T-helper 2 cell treated with Interferon-gamma antibody and Interleukin-4, amounts not matched to agents 5 μg/mL and 100 μg/mL, for 36 hours (primary cell): ENCODE measurements around the gene SEC14L5.

ENCODE experiments used
- DNase-seq: peaks from one replicate; pipeline ENCODE4 v3.0.0; 2021; ENCODE audit warnings: low spot score
- H3K27ac Mint-ChIP-seq: one replicate; pipeline ENCODE4 v1.8.0; 2021; ENCODE audit warnings: mild to moderate bottlenecking, mixed read lengths
- H3K27me3 Mint-ChIP-seq: one replicate; pipeline ENCODE4 v1.8.0; 2021; ENCODE audit warnings: low read depth, mixed read lengths
- H3K36me3 Mint-ChIP-seq: one replicate; pipeline ENCODE4 v1.8.0; 2021; ENCODE audit warnings: low read depth, mixed read lengths
- H3K4me1 Mint-ChIP-seq: one replicate; pipeline ENCODE4 v1.8.0; 2021; ENCODE audit warnings: low read depth, mixed read lengths
- H3K4me3 Mint-ChIP-seq: one replicate; pipeline ENCODE4 v1.8.0; 2022; ENCODE audit warnings: mild to moderate bottlenecking, moderate library complexity, mixed read lengths
- H3K9me3 Mint-ChIP-seq: one replicate; pipeline ENCODE4 v1.8.0; 2021; ENCODE audit warnings: mixed read lengths

Gene SEC14L5

GRCh38 chr16:5012887-5013286 is 54.8 kb downstream of the SEC14L5 start:
- H3K27me3 Mint-ChIP-seq: no peaks in the 10 kb centered on the region
- no peak overlapping the region for H3K27ac Mint-ChIP-seq
- H3K9me3 Mint-ChIP-seq: no peaks in the 10 kb centered on the region
- no peaks in the 10 kb centered on the region for H3K4me1 Mint-ChIP-seq
- H3K36me3 Mint-ChIP-seq: no peaks in the 10 kb centered on the region
- DNase-seq: no peak
- no peak overlapping the region for H3K4me3 Mint-ChIP-seq

- H3K27ac Mint-ChIP-seq: no peak overlapping the region
- H3K4me3 Mint-ChIP-seq: no peak overlapping the region
- no peaks in the 10 kb centered on the region for H3K27me3 Mint-ChIP-seq
- DNase-seq: no peak
- no peaks in the 10 kb centered on the region for H3K36me3 Mint-ChIP-seq
- no peaks in the 10 kb centered on the region for H3K4me1 Mint-ChIP-seq
- H3K9me3 Mint-ChIP-seq: no peaks in the 10 kb centered on the region
Measured at GRCh38 chr16:5015351-5015750, 57.2 kb downstream of the SEC14L5 start.

- Mint-ChIP-seq H3K9me3 (no peaks in the 10 kb centered on the region), H3K27me3 (no peaks in the 10 kb centered on the region), H3K4me3 (no peak overlapping the region), H3K27ac (no peak overlapping the region), H3K4me1 (no peaks in the 10 kb centered on the region), H3K36me3 (no peaks in the 10 kb centered on the region)
- DNase-seq: no peak
Measured at GRCh38 chr16:5015887-5016286, 57.8 kb downstream of the SEC14L5 start.

DNA sequence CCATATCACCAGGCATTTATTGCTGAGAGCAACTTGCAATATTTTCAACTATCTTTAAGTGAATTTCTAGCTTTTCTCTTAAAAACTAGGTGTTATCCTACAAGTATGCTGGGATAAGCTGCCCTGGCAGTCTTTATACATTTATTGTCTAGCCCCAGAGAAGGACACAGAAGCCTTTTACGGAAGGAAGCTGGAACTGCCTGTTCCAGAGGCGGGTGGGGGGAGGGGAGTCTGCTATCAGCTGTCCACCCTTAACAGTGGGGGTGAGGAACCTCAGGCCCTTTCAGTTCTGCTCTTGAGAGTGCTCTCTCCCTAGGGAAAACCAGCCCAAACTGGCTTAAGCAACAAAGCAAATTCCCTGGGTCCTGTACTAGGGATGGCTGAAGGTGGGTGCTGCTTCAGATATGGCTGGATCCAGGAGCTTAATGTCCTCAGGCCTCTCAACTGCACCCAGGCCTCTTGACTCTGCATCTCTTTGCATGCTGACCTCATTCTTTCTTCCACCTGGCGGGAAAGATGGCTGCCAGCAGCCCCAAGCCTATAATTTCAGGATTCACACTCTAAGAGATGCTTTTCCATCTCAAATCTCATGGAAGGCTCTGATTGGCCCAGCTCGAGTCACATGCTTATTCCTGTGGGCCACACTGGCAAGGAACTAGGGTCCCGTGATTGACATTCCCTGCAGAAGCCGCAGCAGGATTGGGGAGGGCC is 59.0 kb downstream of the SEC14L5 start:
- no peak for DNase-seq
- H3K9me3 Mint-ChIP-seq: no peaks in the 10 kb centered on the region
- H3K27me3 Mint-ChIP-seq: no peaks in the 10 kb centered on the region
- no peaks in the 10 kb centered on the region for H3K4me1 Mint-ChIP-seq
- H3K36me3 Mint-ChIP-seq: no peaks in the 10 kb centered on the region
- H3K4me3 Mint-ChIP-seq: no peak overlapping the region
- H3K27ac Mint-ChIP-seq: no peak overlapping the region

DNA sequence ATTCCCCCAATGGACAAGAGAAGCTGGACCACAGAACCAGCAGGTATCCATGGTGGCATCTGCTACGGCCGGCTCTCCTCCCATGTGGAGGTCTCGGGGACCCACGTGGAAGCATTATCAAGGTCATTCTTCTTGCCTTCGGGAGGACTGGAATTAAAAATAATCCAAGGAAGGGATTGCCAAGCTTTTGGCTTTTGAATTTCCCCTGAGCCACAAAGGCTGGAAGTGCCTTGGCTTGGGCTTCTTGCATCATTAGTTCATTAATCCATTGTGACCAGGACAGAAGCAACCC is 59.5 kb downstream of the SEC14L5 start:
- Mint-ChIP-seq H3K36me3 (no peaks in the 10 kb centered on the region), H3K27me3 (no peaks in the 10 kb centered on the region), H3K4me1 (no peaks in the 10 kb centered on the region), H3K27ac (no peak overlapping the region), H3K9me3 (no peaks in the 10 kb centered on the region), H3K4me3 (no peak overlapping the region)
- no peak for DNase-seq

DNA sequence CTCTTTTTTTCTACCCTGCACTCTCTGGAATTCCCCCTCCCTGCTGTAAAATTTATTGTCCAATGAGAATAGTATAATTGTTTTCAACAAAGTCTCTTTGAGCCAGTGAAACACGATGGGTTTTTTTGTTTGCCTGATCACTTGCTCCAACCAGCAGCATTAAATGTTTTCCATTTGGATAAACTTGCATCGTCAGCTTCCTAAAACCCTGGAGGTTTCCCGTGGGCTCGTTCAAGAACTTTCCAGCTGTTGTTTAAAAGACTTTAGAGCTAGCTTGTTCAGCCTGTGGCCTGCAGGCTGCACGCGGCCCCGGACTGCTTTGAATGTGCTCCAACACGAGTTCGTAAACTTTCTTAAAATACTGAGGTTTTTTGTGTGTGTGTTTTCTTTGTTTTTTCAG is 60.7 kb downstream of the SEC14L5 start:
- Mint-ChIP-seq H3K4me1 (no peaks in the 10 kb centered on the region), H3K4me3 (no peak overlapping the region), H3K9me3 (no peaks in the 10 kb centered on the region), H3K27ac (no peak overlapping the region), H3K36me3 (no peaks in the 10 kb centered on the region), H3K27me3 (no peaks in the 10 kb centered on the region)
- DNase-seq: no peak

GRCh38 chr16:5019775-5020174 is 61.6 kb downstream of the SEC14L5 start:
- Mint-ChIP-seq H3K36me3 (no peaks in the 10 kb centered on the region), H3K9me3 (no peaks in the 10 kb centered on the region), H3K27me3 (no peaks in the 10 kb centered on the region), H3K27ac (no peak overlapping the region), H3K4me1 (no peaks in the 10 kb centered on the region), H3K4me3 (no peak overlapping the region)
- no peak for DNase-seq

DNA sequence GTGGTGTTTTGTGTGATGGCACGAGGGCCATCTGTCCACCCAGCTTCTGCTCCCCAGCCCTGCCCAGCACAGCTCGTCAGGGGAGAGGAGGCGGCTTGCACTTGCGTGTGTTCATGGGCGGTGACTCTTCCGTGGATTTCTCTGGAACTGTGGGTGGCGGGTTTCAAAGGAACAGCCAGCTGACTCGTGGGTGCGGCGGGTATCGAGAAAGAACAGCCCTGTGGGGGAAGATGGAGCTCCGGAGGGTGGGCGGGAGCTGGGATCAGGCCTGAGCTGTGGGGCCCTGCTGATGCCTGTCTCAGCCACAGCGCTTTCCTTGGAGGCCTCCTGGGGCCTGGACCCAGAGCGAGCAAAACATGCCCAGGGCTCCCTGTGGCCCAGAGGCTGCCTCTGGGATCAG is 62.4 kb downstream of the SEC14L5 start:
- H3K4me1 Mint-ChIP-seq: no peaks in the 10 kb centered on the region

DNA sequence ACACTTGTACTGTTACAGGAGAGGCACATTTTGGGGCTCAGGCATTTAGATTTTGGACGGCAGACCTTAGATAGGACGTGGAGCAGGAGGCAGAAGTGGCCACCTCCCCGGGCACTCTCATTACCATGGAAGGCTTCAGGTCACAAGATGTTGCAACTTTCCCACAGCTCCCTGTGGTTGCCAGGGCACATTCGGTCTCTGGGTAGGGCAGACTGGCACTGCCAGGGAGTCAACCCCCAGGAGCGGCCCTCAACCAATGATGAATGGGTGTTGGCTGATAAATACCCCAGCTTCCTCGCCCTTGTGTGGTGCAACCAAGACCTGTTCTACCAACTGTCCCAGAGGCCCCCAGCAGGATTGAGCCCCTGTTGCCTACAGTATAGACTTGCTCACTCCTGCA is 64.4 kb downstream of the SEC14L5 start:
- no peaks in the 10 kb centered on the region for H3K4me1 Mint-ChIP-seq
- H3K9me3 Mint-ChIP-seq: no peaks in the 10 kb centered on the region
- H3K4me3 Mint-ChIP-seq: no peak overlapping the region
- H3K36me3 Mint-ChIP-seq: no peaks in the 10 kb centered on the region
- no peak for DNase-seq
- no peak overlapping the region for H3K27ac Mint-ChIP-seq
- no peaks in the 10 kb centered on the region for H3K27me3 Mint-ChIP-seq

More for the DNA sequence above, 62.4 kb downstream of the SEC14L5 start:
- Mint-ChIP-seq H3K27ac (no peak overlapping the region), H3K4me3 (no peak overlapping the region), H3K9me3 (no peaks in the 10 kb centered on the region), H3K36me3 (no peaks in the 10 kb centered on the region), H3K27me3 (no peaks in the 10 kb centered on the region)
- no peak for DNase-seq

GRCh38 chr16:5024632-5025031 is 66.5 kb downstream of the SEC14L5 start:
- no peaks in the 10 kb centered on the region for H3K4me1 Mint-ChIP-seq
- H3K36me3 Mint-ChIP-seq: no peaks in the 10 kb centered on the region
- H3K9me3 Mint-ChIP-seq: no peaks in the 10 kb centered on the region
- DNase-seq: no peak
- no peaks in the 10 kb centered on the region for H3K27me3 Mint-ChIP-seq
- H3K27ac Mint-ChIP-seq: no peak overlapping the region
- no peak overlapping the region for H3K4me3 Mint-ChIP-seq

GRCh38 chr16:5025171-5025632 is 67.1 kb downstream of the SEC14L5 start:
- DNase-seq: no peak
- no peak overlapping the region for H3K27ac Mint-ChIP-seq
- no peaks in the 10 kb centered on the region for H3K36me3 Mint-ChIP-seq
- no peak overlapping the region for H3K4me3 Mint-ChIP-seq
- no peaks in the 10 kb centered on the region for H3K4me1 Mint-ChIP-seq
- no peaks in the 10 kb centered on the region for H3K9me3 Mint-ChIP-seq
- no peaks in the 10 kb centered on the region for H3K27me3 Mint-ChIP-seq

DNA sequence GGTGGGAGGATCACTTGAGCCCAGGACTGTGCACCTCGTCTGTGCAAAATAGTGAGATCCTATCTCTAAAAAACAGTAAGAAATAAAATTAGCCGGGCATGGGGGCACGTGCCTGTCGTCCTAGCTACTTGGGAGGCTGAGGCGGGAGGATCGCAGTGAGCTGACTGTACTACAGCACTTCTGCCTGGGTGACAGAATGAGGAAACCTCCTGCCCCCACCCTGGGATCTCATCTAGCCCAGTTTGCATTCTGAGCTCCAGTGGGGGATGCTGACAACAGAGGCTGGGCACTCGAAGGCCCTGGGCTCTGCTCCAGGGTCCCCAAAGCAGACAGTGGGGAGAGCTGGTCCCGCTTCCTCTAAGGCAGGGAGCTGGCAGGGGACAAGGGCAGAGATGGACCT is 68.5 kb downstream of the SEC14L5 start:
- no peaks in the 10 kb centered on the region for H3K4me1 Mint-ChIP-seq
- DNase-seq: no peak
- H3K9me3 Mint-ChIP-seq: no peaks in the 10 kb centered on the region
- no peak overlapping the region for H3K27ac Mint-ChIP-seq
- H3K4me3 Mint-ChIP-seq: no peak overlapping the region
- H3K27me3 Mint-ChIP-seq: no peaks in the 10 kb centered on the region
- no peaks in the 10 kb centered on the region for H3K36me3 Mint-ChIP-seq

DNA sequence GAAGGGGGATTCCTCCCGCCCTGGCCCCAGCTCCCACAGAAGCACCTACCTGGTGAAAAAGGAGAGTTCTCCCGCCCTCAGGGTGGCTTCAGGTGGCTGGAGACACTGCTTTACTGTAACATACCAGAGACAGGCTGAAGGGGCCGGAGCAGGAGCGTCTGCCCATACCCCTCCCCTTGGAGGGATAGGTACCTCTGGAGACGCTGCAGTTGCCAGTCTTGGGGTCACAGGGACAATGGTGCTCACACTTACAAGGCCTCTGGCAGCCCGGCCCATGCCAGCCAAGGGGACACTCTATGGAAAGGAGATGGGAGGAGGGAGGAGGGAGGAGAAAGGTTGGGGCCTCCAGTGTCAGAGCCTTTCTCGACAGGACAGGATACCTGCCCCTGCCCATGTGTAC is 69.0 kb downstream of the SEC14L5 start:
- H3K4me3 Mint-ChIP-seq: no peak overlapping the region
- H3K27ac Mint-ChIP-seq: no peak overlapping the region
- H3K27me3 Mint-ChIP-seq: no peaks in the 10 kb centered on the region
- H3K9me3 Mint-ChIP-seq: no peaks in the 10 kb centered on the region
- DNase-seq: no peak
- no peaks in the 10 kb centered on the region for H3K4me1 Mint-ChIP-seq
- no peaks in the 10 kb centered on the region for H3K36me3 Mint-ChIP-seq

DNA sequence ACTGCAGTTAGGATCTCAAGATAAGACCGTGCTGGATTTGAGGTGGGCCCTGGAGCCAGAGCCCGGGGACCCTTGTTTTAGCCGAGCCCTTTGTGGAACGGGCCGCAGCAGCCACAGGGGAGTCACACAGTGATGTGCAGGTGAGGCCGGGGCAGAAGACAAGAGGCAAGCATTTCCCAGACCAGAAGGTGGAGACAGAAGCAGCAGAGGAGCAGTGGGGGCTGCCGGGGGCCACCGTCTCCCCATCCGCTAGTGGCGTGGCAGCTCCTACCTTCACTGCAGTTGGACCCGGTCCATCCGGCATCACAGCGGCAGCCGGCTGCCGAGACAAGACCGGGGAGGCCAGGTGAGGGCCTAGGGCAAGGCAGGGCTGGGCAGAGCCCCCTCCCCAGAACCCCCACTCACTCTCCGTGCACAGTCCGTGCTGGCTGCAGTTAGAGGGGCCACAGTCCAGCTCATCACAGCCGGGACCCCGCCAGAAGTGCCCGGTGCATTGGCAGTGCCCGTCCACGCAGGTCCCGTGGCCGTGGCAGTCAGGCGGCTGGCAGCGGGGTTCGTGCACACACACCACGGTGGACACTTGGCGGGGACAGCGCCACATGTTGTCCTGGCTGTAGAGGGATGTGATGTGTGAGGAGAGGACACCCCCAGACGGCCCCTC is 69.6 kb downstream of the SEC14L5 start:
- DNase-seq: no peak
- peaks cover 1% of the 10 kb centered on the region for H3K4me1 Mint-ChIP-seq
- no peaks in the 10 kb centered on the region for H3K27me3 Mint-ChIP-seq
- H3K9me3 Mint-ChIP-seq: no peaks in the 10 kb centered on the region
- no peaks in the 10 kb centered on the region for H3K36me3 Mint-ChIP-seq
- no peak overlapping the region for H3K4me3 Mint-ChIP-seq
- no peak overlapping the region for H3K27ac Mint-ChIP-seq

- DNase-seq: no peak
- H3K27me3 Mint-ChIP-seq: no peaks in the 10 kb centered on the region
- no peak overlapping the region for H3K27ac Mint-ChIP-seq
- no peaks in the 10 kb centered on the region for H3K9me3 Mint-ChIP-seq
- peaks cover 6% of the 10 kb centered on the region for H3K4me1 Mint-ChIP-seq
- no peaks in the 10 kb centered on the region for H3K36me3 Mint-ChIP-seq
- H3K4me3 Mint-ChIP-seq: no peak overlapping the region
Measured at GRCh38 chr16:5028950-5029475, 70.9 kb downstream of the SEC14L5 start.
